ENCODE data around the gene HLA-DQA2.

- TF ChIP-seq POLR2A (IDR thresholded peaks at IDR 0.05) (no peak), POLR2AphosphoS5 (IDR thresholded peaks at IDR 0.05) (no peak)
Measured at GRCh38 chr6:32774426-32774825, 33.2 kb downstream of the HLA-DQA2 start.

Measured in prostate gland (tissue), 1 donor.